GM21515 (cell line): ENCODE results near the gene CDHR5.

Experiments used
- ATAC-seq: cut with Tn5 transposase; IDR thresholded peaks from one replicate; pipeline ENCODE4 v1.9.1; 2021; ENCODE audit not compliant: unreplicated experiment

Gene CDHR5

DNA sequence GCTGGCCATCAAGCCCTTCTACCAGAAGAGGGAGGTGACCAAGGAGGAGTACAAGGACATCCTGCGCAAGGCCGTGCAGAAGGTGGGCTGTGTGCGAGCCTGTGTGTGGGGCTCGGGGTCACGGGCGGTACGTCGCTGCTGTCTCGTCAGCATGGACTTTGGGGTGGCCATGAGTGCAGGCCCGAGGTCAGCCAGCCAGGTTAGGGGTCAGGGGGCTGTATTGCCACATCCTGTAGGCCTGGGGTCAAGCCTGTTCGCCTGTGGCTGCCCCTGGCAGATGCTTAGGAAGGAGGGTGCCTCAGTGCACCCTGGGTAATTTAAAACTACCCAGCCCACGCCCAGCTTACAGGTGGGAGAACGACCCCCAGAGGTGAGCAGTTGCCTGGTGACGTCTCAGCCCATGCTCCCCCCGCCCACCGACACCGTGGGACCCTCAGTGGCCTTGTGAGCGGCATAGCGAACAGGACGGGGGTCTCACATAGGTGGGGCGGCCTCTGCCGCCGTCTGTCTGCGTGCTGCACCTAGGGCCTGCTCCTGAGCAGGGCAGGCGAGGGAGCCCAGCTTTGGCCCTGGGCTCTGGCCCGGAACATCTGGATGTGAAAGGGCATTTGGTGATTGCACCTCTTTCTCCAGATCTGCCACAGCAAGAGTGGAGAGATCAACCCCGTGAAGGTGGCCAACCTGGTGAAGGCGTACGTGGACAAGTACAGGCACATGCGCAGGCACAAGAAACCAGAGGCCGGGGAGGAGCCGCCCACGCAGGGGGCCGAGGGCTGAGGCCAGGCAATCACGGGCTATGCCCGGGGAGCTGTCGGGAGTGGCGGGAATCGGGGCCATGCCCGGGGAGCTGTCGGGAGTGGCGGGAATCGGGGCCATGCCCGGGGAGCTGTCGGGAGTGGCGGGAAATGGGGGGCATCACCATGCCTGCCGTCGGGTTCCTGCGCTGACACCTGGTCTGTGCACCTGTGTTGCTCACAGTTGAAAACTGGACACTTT is 13.5 kb downstream of the CDHR5 start:
- no peak for ATAC-seq

DNA sequence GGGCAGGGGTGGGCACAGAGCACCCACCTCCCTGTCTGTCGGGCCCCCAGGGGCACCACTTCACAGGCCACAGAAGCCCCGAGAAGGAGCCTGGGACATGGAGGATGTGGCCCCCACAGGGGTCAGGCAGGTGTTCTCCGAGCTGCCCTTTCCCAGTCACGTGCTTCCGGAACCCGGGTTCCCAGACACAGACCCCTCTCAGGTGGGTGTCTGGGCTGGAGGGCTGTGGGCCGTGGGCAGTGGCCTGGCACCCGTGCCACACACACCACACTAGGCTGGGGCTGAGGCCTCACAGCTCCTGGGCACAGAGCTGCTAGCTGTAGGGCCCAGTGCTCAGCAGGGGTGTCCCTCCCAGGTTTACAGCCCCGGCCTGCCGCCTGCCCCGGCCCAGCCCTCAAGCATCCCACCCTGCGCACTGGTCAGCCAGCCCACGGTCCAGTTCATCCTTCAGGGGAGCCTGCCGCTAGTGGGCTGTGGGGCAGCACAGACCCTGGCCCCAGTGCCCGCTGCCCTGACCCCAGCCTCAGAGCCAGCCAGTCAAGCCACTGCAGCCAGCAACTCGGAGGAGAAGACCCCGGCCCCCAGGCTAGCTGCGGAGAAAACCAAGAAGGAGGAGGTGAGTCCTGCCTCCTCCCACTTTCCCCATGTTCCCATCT is 14.5 kb downstream of the CDHR5 start:
- no peak for ATAC-seq

GRCh38 chr11:609341-609811 is 15.4 kb downstream of the CDHR5 start:
- no peak for ATAC-seq

DNA sequence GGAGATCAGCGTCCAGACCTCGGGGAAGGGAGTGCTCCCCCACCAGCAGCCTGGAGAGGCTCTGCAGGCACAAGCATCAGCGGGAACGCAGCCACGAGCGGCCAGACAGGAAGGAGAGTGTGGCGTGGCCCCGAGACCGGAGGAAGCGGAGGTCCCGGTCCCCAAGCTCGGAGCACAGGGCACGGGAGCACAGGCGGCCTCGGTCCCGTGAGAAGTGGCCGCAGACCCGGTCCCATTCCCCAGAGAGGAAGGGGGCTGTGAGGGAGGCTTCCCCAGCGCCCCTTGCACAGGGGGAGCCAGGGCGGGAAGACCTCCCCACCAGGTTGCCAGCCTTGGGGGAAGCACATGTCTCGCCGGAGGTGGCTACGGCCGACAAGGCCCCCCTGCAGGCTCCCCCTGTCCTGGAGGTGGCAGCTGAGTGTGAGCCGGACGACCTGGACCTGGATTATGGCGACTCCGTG is 15.9 kb downstream of the CDHR5 start:
- ATAC-seq = no peak

DNA sequence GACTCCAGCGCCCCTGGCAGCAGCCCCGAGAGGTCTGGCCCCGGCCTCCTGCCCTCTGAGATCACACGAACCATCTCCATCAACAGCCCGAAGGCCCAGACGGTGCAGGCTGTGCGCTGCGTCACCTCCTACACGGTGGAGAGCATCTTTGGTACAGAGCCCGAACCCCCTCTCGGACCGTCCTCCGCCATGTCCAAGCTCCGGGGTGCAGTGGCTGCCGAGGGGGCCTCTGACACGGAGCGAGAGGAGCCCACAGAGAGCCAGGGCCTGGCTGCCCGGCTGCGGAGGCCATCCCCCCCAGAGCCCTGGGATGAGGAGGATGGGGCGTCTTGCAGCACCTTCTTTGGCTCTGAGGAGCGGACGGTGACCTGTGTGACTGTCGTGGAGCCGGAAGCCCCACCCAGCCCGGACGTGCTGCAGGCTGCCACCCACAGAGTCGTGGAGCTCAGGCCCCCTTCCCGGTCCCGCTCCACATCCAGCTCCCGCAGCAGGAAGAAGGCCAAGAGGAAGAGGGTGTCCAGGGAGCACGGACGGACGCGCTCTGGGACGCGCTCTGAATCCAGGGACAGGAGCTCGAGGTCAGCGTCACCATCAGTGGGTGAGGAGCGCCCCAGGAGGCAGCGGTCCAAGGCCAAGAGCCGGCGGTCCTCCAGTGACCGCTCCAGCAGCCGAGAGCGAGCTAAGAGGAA is 16.6 kb downstream of the CDHR5 start:
- ATAC-seq = no peak

DNA sequence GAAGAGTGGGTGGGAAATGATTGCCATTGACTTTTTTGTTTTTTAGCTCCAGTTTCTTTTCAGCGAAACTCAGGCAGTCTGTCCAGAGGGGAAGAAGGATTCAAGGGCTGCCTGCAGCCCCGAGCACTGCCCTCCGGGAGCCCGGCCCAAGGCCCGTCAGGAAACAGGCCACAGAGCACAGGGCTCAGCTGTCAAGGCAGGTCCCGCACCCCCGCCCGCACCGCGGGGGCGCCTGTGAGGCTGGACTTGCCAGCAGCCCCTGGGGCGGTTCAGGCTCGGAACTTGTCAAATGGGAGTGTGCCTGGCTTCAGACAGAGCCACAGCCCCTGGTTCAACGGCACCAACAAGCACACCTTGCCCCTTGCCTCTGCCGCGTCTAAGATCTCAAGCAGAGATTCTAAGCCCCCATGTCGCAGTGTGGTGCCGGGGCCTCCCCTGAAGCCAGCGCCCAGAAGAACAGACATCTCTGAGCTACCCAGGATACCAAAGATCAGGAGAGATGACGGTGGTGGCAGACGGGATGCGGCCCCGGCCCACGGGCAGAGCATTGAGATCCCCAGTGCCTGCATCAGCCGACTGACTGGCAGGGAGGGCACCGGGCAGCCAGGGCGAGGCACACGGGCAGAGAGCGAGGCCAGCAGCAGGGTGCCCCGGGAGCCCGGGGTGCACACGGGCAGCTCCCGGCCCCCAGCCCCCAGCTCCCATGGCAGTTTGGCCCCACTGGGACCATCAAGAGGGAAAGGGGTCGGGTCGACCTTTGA is 17.6 kb downstream of the CDHR5 start:
- no peak for ATAC-seq

- no peak for ATAC-seq
These were observed 18.5 kb downstream of the CDHR5 start for GRCh38 chr11:606245-606644.

DNA sequence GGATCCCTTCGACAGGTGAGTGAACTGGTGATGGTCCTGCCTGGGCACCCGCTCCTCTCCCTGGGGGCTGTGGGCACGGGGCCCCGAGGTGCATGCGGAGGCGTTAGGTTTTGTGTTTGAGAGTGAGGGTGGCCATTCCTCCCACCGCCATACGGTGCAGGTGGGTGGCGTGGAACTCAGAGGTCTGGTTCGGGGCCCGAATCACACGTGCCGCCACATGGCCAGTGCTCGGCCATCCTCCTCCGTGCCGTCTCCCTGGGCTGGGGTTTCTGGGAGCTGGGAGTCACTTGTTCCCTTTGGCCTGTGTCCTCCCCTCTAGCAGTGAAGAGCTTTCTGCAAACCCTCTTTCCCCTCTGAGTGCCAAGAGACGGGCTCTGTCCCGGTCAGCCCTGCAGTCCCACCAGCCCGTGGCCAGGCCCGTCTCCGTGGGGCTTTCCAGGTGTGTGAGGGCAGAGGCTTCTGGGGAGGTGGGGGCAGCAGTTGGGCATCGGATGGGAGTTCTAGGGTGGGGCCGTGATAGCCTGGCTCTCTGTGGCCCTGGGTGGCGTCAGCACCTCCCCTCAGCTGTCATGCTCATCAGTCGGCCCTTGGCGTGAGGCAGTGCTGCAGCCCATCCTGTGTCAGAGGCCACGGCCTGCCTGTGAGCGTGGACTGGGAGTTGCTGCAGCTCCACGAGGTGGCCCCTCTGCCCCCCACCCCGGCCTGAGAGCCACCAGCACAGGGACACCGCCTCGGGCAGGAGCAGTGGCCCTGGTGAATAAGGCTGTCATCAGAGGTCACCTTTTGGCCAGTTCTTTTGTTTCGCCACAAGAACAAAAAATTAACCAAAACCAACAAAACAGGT is 19.2 kb downstream of the CDHR5 start:
- no peak for ATAC-seq

DNA sequence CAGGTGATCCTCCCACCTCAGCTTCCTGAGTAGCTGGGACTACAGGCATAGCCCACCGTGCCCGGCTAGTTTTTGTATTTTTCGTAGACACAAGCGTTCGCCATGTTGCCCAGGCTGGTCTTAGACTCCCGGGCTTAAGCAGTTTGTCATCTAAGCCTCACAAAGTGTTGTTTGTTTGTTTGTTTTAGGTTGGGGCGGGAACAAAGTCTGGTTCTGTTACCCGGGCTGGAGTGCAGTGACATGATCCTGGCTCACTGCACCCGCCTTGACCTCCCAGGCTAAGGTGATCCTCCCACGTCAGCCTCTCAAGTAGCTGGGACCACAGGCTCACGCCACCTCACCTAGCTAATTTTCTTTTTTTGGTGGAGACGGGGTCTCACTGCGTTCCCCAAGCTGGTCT is 21.6 kb downstream of the CDHR5 start:
- no peak for ATAC-seq

- no peak for ATAC-seq
These were observed 23.0 kb downstream of the CDHR5 start for GRCh38 chr11:601573-602245.

DNA sequence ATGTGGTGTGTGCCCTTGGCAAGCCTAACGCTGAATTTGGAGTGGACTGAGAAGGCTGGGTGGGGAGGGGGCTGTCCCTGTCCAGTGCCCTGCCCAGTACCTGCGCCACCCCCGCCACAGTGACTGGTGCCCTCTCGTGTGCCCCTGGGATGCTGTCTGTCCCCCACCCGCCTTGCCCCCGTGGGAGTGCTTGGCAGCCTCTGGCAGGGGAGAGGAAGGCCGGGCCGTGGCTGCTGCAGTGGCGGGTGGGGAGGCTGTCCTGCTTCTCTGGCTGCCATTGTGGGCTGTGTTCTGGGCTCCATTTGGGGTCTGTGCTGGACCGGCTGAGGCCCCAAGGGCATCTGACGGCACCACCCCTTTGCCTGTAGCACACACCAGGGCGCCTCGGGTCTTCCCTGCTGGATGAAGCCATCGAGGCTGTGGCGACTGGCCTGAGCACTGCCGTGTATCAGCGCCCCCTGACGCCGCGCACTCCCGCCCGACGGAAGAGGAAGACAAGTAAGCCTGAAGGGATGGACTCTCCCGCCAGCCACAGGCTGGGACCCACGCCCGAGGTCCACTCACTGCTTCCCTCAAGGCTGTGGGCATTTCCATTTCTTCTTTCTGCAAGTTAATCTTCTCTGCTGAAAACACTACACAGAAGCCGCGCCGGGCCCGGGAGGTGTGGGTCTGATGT is 26.6 kb downstream of the CDHR5 start:
- no peak for ATAC-seq

DNA sequence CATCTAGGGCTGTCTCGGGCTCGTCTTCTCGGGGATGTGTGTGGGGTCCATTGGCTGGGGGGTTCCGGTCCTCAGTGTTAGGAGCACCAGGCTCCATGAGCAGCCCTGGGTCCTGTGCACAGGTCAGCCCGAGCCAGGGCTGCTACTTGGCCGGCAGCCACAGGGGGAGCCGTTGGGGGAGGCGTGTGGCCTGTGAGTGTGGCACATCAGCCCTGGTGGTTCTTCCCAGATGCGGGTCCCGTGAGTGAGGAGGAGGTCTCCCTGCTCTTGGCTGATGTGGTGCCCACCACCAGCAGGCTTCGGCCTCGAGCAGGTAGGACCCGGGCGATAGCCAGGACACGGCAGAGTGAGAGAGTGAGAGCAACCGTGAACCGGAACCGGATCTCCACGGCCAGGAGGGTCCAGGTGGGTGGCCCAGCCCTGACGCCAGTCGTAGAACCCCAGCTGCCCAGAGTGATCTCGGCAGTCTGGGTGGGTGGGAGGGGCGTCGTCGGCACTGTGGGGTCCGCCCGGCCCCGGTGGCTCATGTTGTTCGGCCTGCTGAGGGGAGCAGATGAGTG is 27.5 kb downstream of the CDHR5 start:
- ATAC-seq = no peak

GRCh38 chr11:596374-596773 is 28.4 kb downstream of the CDHR5 start:
- no peak for ATAC-seq

GRCh38 chr11:595400-595799 is 29.4 kb downstream of the CDHR5 start:
- ATAC-seq = no peak

DNA sequence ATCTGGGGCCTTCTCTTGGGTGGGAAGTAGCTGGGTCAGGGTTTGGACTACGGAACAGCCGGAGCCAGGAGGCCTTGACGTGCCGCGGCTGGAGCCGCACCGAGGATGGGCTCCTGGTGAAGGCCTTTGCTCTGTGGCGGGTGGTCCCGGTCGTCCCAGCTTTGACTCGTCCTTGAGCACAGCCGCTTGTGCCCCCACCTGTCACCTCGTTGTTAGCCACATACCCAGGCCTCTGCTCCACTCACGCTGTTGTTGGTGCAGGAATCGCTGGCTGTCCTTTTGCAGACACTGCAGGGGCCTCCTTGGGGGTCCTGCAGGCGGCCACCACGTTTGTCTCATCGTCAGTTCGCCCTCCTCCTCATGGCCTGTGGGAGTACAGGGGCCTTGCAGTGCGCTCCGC is 31.4 kb downstream of the CDHR5 start:
- ATAC-seq = no peak

DNA sequence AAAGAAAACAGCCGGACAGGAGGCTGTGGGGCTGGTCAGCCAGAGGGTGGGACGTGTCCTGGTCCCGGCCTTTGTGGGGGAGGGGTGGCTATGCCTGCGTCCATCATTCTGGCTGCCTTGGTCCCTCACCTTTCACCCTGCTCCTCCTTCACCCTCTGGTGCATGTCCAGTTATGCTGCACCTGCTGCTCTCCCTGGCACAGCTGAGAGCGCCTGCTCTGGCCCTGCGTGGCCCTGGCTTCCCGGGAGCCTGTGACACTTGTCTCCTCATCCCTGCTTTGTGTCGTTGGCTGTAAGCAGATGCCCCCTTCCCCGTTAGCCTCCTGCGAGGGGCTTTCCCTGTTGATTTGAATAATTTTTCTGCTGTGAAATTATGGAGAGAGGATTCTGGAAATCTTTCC is 31.8 kb downstream of the CDHR5 start:
- no peak for ATAC-seq

DNA sequence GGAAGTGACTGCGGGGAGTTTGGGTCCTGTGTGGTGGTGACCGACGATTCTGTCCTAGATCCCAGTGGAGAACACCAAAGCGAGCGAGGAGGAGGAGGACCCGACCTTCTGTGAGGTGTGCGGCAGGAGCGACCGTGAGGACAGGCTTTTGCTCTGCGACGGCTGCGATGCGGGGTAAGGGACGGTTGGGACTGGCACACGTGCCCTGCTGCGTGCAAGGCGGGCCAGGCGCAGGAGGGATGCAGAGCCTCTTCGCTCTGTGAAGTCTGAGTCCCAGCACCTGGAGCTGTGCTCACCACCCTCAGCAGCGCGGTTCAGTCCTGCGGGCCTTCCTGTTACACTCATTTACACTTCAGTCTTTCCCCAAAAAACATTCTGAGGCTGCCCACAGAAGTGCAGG is 32.3 kb downstream of the CDHR5 start:
- no peak for ATAC-seq

- ATAC-seq = no peak
These were observed 33.8 kb downstream of the CDHR5 start for GRCh38 chr11:590997-591396.
